22Rv1 (cell line): ENCODE measurements around the gene DCUN1D3.

Experiments used
- CTCF ChIP-seq: fragments of 450-650 bp; IDR thresholded peaks from 2 replicates; pipeline ENCODE4 v1.5.1; 2017; ENCODE audit warnings: mild to moderate bottlenecking
- ZFX ChIP-seq: fragments of 450-650 bp; IDR thresholded peaks from 2 replicates; pipeline ENCODE4 v1.6.1; 2017; ENCODE audit warnings: antibody characterized with exemption, borderline replicate concordance

- no peak for TF ChIP-seq CTCF
- TF ChIP-seq ZFX: no peak
These were observed 34.6 kb downstream of the DCUN1D3 start for GRCh38 chr16:20865420-20866131.
